Measurements from ENCODE around the gene HMGCLL1. TPM values are rescaled to one million over a fixed set of nuclear protein-coding genes. Genes with fewer than 3 reads are reported as not detected.

Gene HMGCLL1
- total and polyA plus RNA-seq, 2 donors (not counting 1 experiment from before 2014, with no cell fraction given): not detected

- H3K27ac Mint-ChIP-seq: no peak overlapping the region
- H3K4me2 ChIP-seq (replicated peaks; ENCODE audit: low read depth, low read length, poor library complexity, severe bottlenecking): no peak overlapping the region
- no peaks in the 10 kb centered on the region for H4K20me1 ChIP-seq (ENCODE audit: control insufficient read depth, insufficient read depth, low read length, poor library complexity, severe bottlenecking)
- H3K4me1 ChIP-seq (ENCODE audit: control insufficient read depth in 2 of 2, insufficient read depth in 2 of 2, low read length in 2 of 2): no peaks in the 10 kb centered on the region
- peaks cover 11% of the 10 kb centered on the region for H3K9me3 Mint-ChIP-seq (ENCODE audit: insufficient read depth)
- ChIA-PET CTCF (no interaction called here), POLR2A (no interaction called here)
- no peaks in the 10 kb centered on the region for H3K36me3 ChIP-seq (replicated peaks in 1 of 2; ENCODE audit: control extremely low read depth in 1 of 2, control insufficient read depth in 1 of 2, extremely low read depth in 1 of 2, insufficient read depth in 2 of 2, low read length in 1 of 2)
- H3K4me1 Mint-ChIP-seq: no peaks in the 10 kb centered on the region
- ATAC-seq (ENCODE audit: low read depth) (no peak), DNase-seq (no peak)
- H3K4me3 ChIP-seq (ENCODE audit: control extremely low read depth in 1 of 5, extremely low read depth in 1 of 5, insufficient read depth in 1 of 5, low read depth in 2 of 5, low read length in 4 of 5): no peak overlapping the region
- intact Hi-C loops (cut with micrococcal nuclease): no loop called here
- no peak overlapping the region for H3K27ac ChIP-seq (ENCODE audit: low read length in 2 of 2)
- H3K9me3 ChIP-seq (ENCODE audit: control extremely low read depth in 1 of 3, control insufficient read depth in 2 of 3, insufficient read depth in 1 of 3, low read length in 2 of 3): peaks cover 0 to 8% (median 0%) of the 10 kb centered on the region in 3 donors
- TF ChIP-seq CTCF (IDR thresholded peaks at IDR 0.05) (no peak), EZH2 (IDR thresholded peaks at IDR 0.05; ENCODE audit: borderline replicate concordance, insufficient read depth, low read depth, low read length, poor library complexity, severe bottlenecking) (no peak)
- H3K9ac ChIP-seq (ENCODE audit: low read length): no peak overlapping the region
- no peak overlapping the region for H2AFZ ChIP-seq (ENCODE audit: insufficient read depth, low read depth, low read length, poor library complexity, severe bottlenecking)
- H3K4me3 Mint-ChIP-seq: no peak overlapping the region
- no peaks in the 10 kb centered on the region for H3K27me3 Mint-ChIP-seq
- H3K27me3 ChIP-seq (replicated peaks in 1 of 4; ENCODE audit: control extremely low read depth in 1 of 4, control insufficient read depth in 3 of 4, insufficient read depth in 4 of 4, low read length in 3 of 4): no peaks in the 10 kb centered on the region
- no peaks in the 10 kb centered on the region for H3K79me2 ChIP-seq (ENCODE audit: control insufficient read depth, insufficient read depth, low read length)
These were observed 168.3 kb downstream of the HMGCLL1 start for GRCh38 chr6:55410674-55411073.

GRCh38 chr6:55405474-55406235 lies 173.3 kb downstream of the HMGCLL1 start:
- Mint-ChIP-seq H3K27me3 (no peaks in the 10 kb centered on the region), H3K9me3 (ENCODE audit: insufficient read depth) (peaks cover 2% of the 10 kb centered on the region), H3K4me1 (no peaks in the 10 kb centered on the region), H3K4me3 (no peak overlapping the region), H3K27ac (no peak overlapping the region)
- no peaks in the 10 kb centered on the region for H3K36me3 ChIP-seq (replicated peaks in 1 of 2; ENCODE audit: control extremely low read depth in 1 of 2, control insufficient read depth in 1 of 2, extremely low read depth in 1 of 2, insufficient read depth in 2 of 2, low read length in 1 of 2)
- ATAC-seq (ENCODE audit: low read depth) (no peak), DNase-seq (no peak)
- H3K27ac ChIP-seq (ENCODE audit: low read length in 2 of 2): no peak overlapping the region
- H3K79me2 ChIP-seq (ENCODE audit: control insufficient read depth, insufficient read depth, low read length): no peaks in the 10 kb centered on the region
- no peaks in the 10 kb centered on the region for H3K4me1 ChIP-seq (ENCODE audit: control insufficient read depth in 2 of 2, insufficient read depth in 2 of 2, low read length in 2 of 2)
- no peaks in the 10 kb centered on the region for H4K20me1 ChIP-seq (ENCODE audit: control insufficient read depth, insufficient read depth, low read length, poor library complexity, severe bottlenecking)
- POLR2A ChIA-PET: no interaction called here
- TF ChIP-seq CTCF (IDR thresholded peaks at IDR 0.05) (no peak), EZH2 (IDR thresholded peaks at IDR 0.05; ENCODE audit: borderline replicate concordance, insufficient read depth, low read depth, low read length, poor library complexity, severe bottlenecking) (no peak)
- H3K4me2 ChIP-seq (replicated peaks; ENCODE audit: low read depth, low read length, poor library complexity, severe bottlenecking): no peak overlapping the region
- H3K9me3 ChIP-seq (ENCODE audit: control extremely low read depth in 1 of 3, control insufficient read depth in 2 of 3, insufficient read depth in 1 of 3, low read length in 2 of 3): peaks cover 0 to 8% (median 0%) of the 10 kb centered on the region in 3 donors
- H3K4me3 ChIP-seq (ENCODE audit: control extremely low read depth in 1 of 5, extremely low read depth in 1 of 5, insufficient read depth in 1 of 5, low read depth in 2 of 5, low read length in 4 of 5): no peak overlapping the region
- CTCF ChIA-PET: no interaction called here
- 78% methylated on average over 7 of the region's 7 CpGs for WGBS (ENCODE audit: insufficient coverage)
- intact Hi-C loops (cut with micrococcal nuclease): no loop called here
- no peak overlapping the region for H2AFZ ChIP-seq (ENCODE audit: insufficient read depth, low read depth, low read length, poor library complexity, severe bottlenecking)
- no peak overlapping the region for H3K9ac ChIP-seq (ENCODE audit: low read length)
- H3K27me3 ChIP-seq (replicated peaks in 1 of 4; ENCODE audit: control extremely low read depth in 1 of 4, control insufficient read depth in 3 of 4, insufficient read depth in 4 of 4, low read length in 3 of 4): no peaks in the 10 kb centered on the region
